ENCODE data around the gene CCDC106. TPM values are rescaled to one million over a fixed set of nuclear protein-coding genes. Genes with fewer than 3 reads are reported as not detected.

The CCDC106 gene
- total RNA-seq, 2 experiments from 2014 or later, result 1.7 to 1.8 TPM

DNA sequence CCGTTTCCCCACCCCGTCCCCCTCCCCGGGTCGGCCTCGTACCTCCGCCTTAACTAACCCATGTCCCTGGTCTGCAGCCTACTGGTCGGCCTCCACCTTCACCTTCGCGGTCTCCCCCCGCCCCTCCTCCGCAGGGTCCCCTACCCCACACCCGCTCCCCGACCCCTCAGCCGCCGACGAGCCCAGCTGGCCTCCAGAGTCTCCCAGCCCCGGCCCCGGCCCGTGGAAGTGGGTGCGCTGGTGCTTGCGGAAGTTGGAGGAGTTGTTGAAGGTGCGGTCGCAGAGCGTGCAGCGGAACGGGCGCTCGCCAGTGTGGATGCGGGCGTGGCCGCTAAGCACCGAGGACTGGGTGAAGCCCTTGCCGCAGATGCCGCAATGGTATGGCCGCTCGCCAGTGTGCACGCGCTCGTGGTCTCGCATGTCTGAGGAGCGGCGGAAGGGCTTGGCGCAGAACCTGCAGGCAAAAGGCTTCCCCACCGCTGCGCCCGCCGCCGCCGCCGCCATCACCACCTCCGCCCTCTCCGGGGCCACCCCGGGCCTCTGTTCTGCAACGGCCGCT is 26.3 kb upstream of the CCDC106 start:
- CTCF ChIA-PET, result interaction anchor here (1.1 to 4.8 kb wide), 2 partner anchors 9 to 16 kb away, joined by 3 to 28 read pairs; partner anchors contain the start of gene ZNF865

GRCh38 chr19:55622242-55622969 is 25.6 kb upstream of the CCDC106 start:
- intact Hi-C loops (cut with DNase I, micrococcal nuclease), result no loop called here
- Histone ChIP-seq H3K4me1 (ENCODE audit: insufficient read depth, low read length) (peaks cover 53% of the 10 kb centered on the region), H3K36me3 (ENCODE audit: insufficient read depth, low read length) (peaks cover 13% of the 10 kb centered on the region), H3K27ac (ENCODE audit: low read depth in 1 of 2, low read length in 2 of 2) (no peak overlapping the region), H3K4me3 (ENCODE audit: low read length) (no peak overlapping the region), H3K9me3 (ENCODE audit: control insufficient read depth in 1 of 2, insufficient read depth in 1 of 2, low read length in 2 of 2) (no peaks in the 10 kb centered on the region), H3K27me3 (ENCODE audit: control insufficient read depth in 1 of 2, insufficient read depth in 2 of 2, low read length in 2 of 2) (no peaks in the 10 kb centered on the region)
- CTCF ChIA-PET, result interaction anchor here (1.1 to 5.4 kb wide), 3 partner anchors 9 to 119 kb away, joined by 3 to 60 read pairs (median 3); partner anchors contain the start of gene ZNF865
- ATAC-seq (ENCODE audit: poor library complexity), result no peak
- DNase-seq, result peak in 1 of 14 experiments; percentile 41
- no peak overlapping the region for H3K27ac Mint-ChIP-seq
- peaks cover 56% of the 10 kb centered on the region for H3K4me1 Mint-ChIP-seq (ENCODE audit: low read depth)
- H3K27me3 Mint-ChIP-seq, result no peaks in the 10 kb centered on the region
- no peaks in the 10 kb centered on the region for H3K9me3 Mint-ChIP-seq
- H3K4me3 Mint-ChIP-seq, result no peak overlapping the region
- POLR2A ChIA-PET, result interaction anchor here (2.7 kb wide), 1 partner anchor 23 kb away, joined by 42 read pairs; the partner anchor contains the start of genes FIZ1 and ZNF524
- TF ChIP-seq, protein P1, sequence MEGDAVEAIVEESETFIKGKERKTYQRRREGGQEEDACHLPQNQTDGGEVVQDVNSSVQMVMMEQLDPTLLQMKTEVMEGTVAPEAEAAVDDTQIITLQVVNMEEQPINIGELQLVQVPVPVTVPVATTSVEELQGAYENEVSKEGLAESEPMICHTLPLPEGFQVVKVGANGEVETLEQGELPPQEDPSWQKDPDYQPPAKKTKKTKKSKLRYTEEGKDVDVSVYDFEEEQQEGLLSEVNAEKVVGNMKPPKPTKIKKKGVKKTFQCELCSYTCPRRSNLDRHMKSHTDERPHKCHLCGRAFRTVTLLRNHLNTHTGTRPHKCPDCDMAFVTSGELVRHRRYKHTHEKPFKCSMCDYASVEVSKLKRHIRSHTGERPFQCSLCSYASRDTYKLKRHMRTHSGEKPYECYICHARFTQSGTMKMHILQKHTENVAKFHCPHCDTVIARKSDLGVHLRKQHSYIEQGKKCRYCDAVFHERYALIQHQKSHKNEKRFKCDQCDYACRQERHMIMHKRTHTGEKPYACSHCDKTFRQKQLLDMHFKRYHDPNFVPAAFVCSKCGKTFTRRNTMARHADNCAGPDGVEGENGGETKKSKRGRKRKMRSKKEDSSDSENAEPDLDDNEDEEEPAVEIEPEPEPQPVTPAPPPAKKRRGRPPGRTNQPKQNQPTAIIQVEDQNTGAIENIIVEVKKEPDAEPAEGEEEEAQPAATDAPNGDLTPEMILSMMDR (IDR thresholded peaks at IDR 0.05), result no peak
- peaks cover 33% of the 10 kb centered on the region for H3K36me3 Mint-ChIP-seq (ENCODE audit: low read depth)

More for the DNA sequence above, 26.3 kb upstream of the CCDC106 start:
- H3K4me3 ChIP-seq (ENCODE audit: low read length), result no peak overlapping the region
- H3K27ac ChIP-seq (ENCODE audit: low read depth in 1 of 2, low read length in 2 of 2), result no peak overlapping the region
- POLR2A ChIA-PET, result no interaction called here
- peaks cover 37% of the 10 kb centered on the region for H3K36me3 Mint-ChIP-seq (ENCODE audit: low read depth)
- DNase-seq, result peak in 1 of 14 experiments; percentile 39
- TF ChIP-seq, protein P1 (IDR thresholded peaks at IDR 0.05), result no peak
- no peaks in the 10 kb centered on the region for H3K27me3 Mint-ChIP-seq
- H3K4me1 ChIP-seq (ENCODE audit: insufficient read depth, low read length), result peaks cover 47% of the 10 kb centered on the region
- peaks cover 51% of the 10 kb centered on the region for H3K4me1 Mint-ChIP-seq (ENCODE audit: low read depth)
- no peak overlapping the region for H3K4me3 Mint-ChIP-seq
- H3K27me3 ChIP-seq (ENCODE audit: control insufficient read depth in 1 of 2, insufficient read depth in 2 of 2, low read length in 2 of 2), result no peaks in the 10 kb centered on the region
- no peak overlapping the region for H3K27ac Mint-ChIP-seq
- intact Hi-C loops (cut with DNase I, micrococcal nuclease), result no loop called here
- ATAC-seq (ENCODE audit: poor library complexity), result no peak
- H3K36me3 ChIP-seq (ENCODE audit: insufficient read depth, low read length), result peaks cover 19% of the 10 kb centered on the region
- no peaks in the 10 kb centered on the region for H3K9me3 Mint-ChIP-seq
- no peaks in the 10 kb centered on the region for H3K9me3 ChIP-seq (ENCODE audit: control insufficient read depth in 1 of 2, insufficient read depth in 1 of 2, low read length in 2 of 2)

DNA sequence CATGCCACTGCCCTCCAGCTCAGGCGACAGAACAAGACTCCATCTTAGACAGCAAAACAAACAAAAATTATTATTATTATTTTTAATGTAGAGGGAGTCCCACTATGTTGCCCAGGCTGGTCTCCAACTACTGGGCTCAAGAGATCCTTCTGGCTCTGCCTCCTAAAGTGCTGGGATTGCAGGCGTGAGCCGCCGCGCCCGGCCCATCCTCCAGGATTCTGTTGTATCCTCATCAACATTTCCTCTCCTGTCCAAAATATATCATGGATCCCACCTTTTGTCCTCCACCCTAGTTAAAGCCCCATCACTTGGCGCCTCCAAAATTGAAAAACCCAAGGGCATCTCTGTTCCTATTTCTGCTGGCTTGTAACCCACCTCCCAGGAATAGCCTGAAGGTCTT is 24.9 kb upstream of the CCDC106 start:
- intact Hi-C loops (cut with DNase I, micrococcal nuclease), result loop anchor here in 1 of 2 experiments (1.0 kb wide), 1 partner anchor 18 kb away; the partner anchor contains the start of gene ZNF865
- Mint-ChIP-seq H3K4me1 (ENCODE audit: low read depth) (peaks cover 56% of the 10 kb centered on the region), H3K4me3 (peak overlapping the region; percentile 15), H3K27me3 (no peaks in the 10 kb centered on the region), H3K9me3 (no peaks in the 10 kb centered on the region), H3K27ac (peak overlapping the region; percentile 100), H3K36me3 (ENCODE audit: low read depth) (peaks cover 28% of the 10 kb centered on the region)
- no peak overlapping the region for H3K4me3 ChIP-seq (ENCODE audit: low read length)
- CTCF ChIA-PET, result interaction anchor here (1.1 to 5.4 kb wide), 3 partner anchors 8 to 119 kb away, joined by 3 to 60 read pairs (median 3); partner anchors contain the start of gene ZNF865
- POLR2A ChIA-PET, result interaction anchor here (2.7 to 4.8 kb wide), 4 partner anchors 10 to 24 kb away, joined by 11 to 50 read pairs (median 44); partner anchors contain the start of genes FIZ1, ZNF524 and ZNF865
- no peak for ATAC-seq (ENCODE audit: poor library complexity)
- no peaks in the 10 kb centered on the region for H3K27me3 ChIP-seq (ENCODE audit: control insufficient read depth in 1 of 2, insufficient read depth in 2 of 2, low read length in 2 of 2)
- no peak for DNase-seq
- H3K36me3 ChIP-seq (ENCODE audit: insufficient read depth, low read length), result peaks cover 8% of the 10 kb centered on the region
- H3K27ac ChIP-seq (ENCODE audit: low read depth in 1 of 2, low read length in 2 of 2), result no peak overlapping the region
- TF ChIP-seq, protein P1 (IDR thresholded peaks at IDR 0.05), result no peak
- H3K4me1 ChIP-seq (ENCODE audit: insufficient read depth, low read length), result peaks cover 56% of the 10 kb centered on the region
- no peaks in the 10 kb centered on the region for H3K9me3 ChIP-seq (ENCODE audit: control insufficient read depth in 1 of 2, insufficient read depth in 1 of 2, low read length in 2 of 2)
